HG03460 (cell line): ENCODE measurements around the gene APOBEC2.
A peak's percentile ranks its signal among the peaks of the same experiment; 100 is the strongest.

Experiments used
- ATAC-seq: cut with Tn5 transposase; IDR thresholded peaks from one replicate; pipeline ENCODE4 v1.9.1; 2021; ENCODE audit not compliant: unreplicated experiment

The APOBEC2 gene

DNA sequence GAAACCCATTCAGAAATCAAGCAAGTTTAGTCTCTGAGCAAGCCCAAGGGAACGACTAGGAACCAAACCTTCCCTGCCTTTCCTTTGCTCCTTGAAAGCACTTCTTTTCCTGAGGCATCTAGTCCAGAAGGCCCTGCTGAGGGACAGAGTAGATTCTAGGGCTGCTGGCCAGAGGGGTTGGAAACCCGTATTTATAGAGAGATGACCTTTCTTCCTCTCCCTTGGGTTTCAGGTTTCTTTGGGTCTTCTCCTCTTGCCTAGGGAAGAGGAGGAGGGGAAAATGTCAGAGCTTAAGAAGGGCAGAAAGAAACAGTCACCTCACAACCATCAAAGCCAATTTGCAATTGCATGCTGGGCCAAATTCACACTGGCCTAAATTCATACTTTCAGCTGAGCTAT is 5.8 kb downstream of the APOBEC2 start:
- no peak for ATAC-seq

- ATAC-seq = no peak
Observed at GRCh38 chr6:41059556-41059955, 6.6 kb downstream of the APOBEC2 start.

GRCh38 chr6:41061196-41061726 is 8.3 kb downstream of the APOBEC2 start:
- ATAC-seq = no peak

- no peak for ATAC-seq
Observed at GRCh38 chr6:41062056-41062455, 9.1 kb downstream of the APOBEC2 start.

- no peak for ATAC-seq
Observed at GRCh38 chr6:41063884-41064285, 10.9 kb downstream of the APOBEC2 start.

DNA sequence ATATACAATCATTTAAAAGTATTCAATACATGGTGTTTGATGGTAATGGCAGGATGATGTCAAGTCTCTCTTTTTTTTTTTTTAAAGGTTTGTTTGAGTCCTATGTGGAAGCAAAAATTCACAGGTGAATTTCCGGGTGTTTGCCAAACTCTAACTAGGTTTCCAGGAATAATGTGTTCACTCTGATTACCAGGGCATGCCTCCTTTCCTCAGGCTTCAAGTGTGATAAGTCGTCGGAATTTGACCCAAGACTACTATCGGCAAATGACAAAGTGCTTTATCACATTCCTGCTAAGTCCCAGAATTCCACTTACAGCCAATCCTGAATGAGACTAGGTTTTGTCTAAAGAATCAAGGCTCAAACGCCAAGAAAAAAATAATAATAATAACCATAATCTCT is 11.8 kb downstream of the APOBEC2 start:
- no peak for ATAC-seq

DNA sequence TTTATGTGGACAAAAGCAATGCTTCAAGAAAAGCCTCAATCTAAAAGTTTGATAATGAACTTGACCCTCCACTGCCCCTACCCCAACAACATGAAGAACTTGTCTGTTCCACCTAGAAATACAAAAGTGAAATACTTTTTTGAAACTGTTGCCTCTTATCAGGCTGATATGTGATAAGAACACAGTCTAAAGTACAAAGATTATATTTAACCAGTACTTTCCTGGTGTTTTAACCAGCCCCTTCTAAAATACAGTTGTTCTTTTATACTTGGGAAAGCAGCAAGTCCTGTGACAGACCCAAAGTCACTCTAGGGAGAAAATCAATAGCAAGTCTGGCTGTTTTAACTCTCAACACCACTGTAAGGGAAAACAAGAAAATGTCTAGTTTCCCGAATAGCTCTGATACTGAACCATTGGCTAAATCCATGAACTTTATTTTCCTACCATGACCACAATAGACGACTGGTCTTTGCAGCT is 12.6 kb downstream of the APOBEC2 start:
- ATAC-seq = no peak

DNA sequence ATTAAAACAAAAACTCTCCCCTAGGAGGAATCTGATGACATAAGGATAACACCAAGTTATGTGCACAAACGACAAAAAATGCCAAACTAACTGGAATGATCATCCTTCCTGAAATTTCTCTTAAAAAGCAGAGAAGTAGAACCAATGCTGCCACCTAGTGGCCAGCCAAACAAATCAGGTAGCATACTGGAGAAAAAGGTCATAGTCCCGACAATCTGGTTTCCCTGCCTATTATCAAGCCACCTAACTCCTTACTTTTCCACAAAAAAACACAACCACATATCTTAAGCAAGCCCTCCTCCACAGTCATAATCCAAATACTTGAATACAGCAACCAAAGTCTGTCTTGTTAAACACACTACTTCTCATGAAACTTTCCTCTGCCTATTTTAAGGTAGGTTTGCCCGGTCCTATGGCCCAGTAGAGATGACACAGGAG is 13.9 kb downstream of the APOBEC2 start:
- no peak for ATAC-seq

DNA sequence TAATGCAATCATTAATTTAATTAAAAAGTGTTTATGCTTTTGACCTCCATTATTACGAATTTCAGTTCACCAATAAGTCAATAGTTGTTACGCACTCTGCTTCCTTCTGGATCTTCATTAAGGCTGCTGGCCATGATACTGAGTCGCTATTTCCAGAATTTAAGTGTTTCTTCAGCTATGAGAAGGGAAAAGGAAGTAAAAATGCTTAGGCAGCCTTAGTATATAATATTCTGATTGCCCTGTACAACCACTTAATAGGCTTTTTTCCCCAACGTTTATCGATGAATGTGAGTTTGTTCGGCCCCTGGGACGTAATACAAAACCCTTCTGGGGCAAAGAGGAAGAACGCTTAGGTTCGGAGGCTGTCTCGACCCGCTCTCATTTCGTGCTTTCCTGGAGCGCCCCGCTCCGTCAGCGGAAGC is 18.5 kb downstream of the APOBEC2 start:
- no peak for ATAC-seq

DNA sequence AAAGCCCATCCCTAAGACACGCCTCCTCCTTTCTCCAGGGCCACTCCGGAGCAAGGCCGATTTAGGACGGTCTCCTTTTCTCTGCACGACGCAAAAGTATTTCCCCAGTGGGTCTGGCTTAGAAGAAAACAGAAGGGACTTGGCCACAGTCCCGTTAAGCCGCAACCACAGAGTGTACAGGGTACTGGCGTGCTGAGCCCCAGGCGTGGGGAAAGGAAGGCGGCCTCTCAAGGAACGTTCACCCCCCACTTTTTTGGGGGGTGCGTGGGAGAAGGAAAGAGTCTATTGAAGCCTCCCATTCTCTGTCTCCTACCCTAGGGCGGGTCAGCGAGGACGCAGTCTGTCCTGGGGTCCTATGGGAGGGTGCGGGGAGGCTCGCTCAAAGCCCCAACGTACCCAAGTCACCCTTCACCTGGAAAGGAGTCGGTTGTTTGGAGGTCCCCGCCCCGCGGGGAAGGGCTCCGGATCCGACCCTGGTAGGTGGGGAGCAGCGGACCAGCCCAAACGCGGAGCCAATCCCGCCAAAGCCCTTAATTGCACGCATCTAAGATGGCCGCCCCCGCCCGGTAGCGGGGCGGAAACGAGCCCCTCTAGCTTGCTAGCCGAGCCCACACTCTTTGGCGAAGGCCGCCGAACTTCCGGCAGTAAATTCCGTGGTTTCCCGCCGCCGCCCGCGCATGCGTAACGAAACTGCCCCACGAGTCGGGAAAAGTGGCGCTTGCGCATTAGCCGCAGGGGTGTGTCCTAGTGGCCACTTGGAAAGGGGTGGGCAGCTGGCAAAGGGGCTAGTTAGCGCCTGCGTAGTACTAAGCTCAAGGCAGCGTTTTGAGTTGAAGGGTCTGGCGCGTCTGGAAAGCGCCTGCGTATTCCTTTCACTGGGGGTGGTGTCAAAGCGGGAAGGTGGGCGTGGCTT is 19.2 kb downstream of the APOBEC2 start, which contains the start of gene OARD1:
Gene OARD1 (minus strand): TSS at position 434 of the 913 bp plus-strand sequence. CDS start 722 bp downstream, outside the sequence.
- ATAC-seq = peak; percentile 64

GRCh38 chr6:41072836-41073202 is 19.8 kb downstream of the APOBEC2 start, which contains the start of gene NFYA:
Gene NFYA (plus strand): TSS chr6:41072974. CDS start chr6:41079090, 6,116 bp downstream.
- peak; percentile 62 for ATAC-seq

GRCh38 chr6:41073203-41073967 is 20.4 kb downstream of the APOBEC2 start:
- ATAC-seq = peak; percentile 31

- ATAC-seq = no peak
Observed at GRCh38 chr6:41073968-41074691, 21.1 kb downstream of the APOBEC2 start.

GRCh38 chr6:41074692-41075436 is 21.9 kb downstream of the APOBEC2 start:
- no peak for ATAC-seq

- ATAC-seq = no peak
Observed at GRCh38 chr6:41075651-41076626, 22.9 kb downstream of the APOBEC2 start.

- no peak for ATAC-seq
Observed at GRCh38 chr6:41077536-41077935, 24.5 kb downstream of the APOBEC2 start.

- ATAC-seq = no peak
Observed at GRCh38 chr6:41078101-41078500, 25.1 kb downstream of the APOBEC2 start.

DNA sequence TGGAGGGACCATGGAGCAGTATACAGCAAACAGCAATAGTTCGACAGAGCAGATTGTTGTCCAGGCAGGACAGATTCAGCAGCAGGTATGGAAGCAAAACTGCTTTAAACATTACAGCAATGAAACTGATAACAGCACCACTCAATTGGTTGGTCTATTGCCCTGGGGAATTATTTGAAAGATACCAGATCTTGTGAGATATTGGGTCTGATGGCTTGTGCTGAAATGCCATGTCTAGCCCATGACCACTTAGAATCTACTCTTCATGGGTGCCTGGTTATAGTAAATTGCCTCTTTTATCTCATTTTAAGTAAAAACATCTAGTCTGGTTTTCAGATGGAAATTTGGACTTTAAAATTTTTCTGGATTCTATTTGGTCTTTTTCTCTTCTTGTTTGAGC is 26.1 kb downstream of the APOBEC2 start:
- ATAC-seq = no peak

DNA sequence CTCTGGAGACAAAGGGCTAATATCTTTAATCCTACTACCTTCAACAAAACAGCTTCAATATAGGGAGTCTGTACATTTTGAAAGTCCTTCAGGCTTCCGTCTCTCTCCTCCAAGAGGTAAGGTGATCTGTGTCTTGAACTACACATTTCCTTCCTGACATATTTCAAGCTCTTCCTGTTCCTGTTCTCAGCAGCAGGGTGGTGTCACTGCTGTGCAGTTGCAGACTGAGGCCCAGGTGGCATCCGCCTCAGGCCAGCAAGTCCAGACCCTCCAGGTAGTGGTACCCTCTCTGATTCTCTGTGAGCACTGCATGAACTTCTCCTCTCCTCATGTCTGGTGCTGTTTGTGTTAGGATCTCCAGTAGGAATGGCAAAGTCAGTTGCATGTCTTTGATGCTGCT is 27.6 kb downstream of the APOBEC2 start:
- no peak for ATAC-seq
